Sciatic nerve (tissue), 2 donors: ENCODE results near the gene CACNA1B. TPM values are rescaled to one million over a fixed set of nuclear protein-coding genes. Genes with fewer than 3 reads are reported as not detected.
"Not testable (repeated sequence)": the region's sequence is repeated elsewhere in the genome, so short reads cannot be mapped to it uniquely, and the experiment has no call there.

ENCODE experiments used
- ATAC-seq: fragments of 200-7000 bp; cut with Tn5 transposase; one replicate; pipeline ENCODE4 v1.9.1; 2020; ENCODE audit warnings: mild to moderate bottlenecking, moderate library complexity
- DNase-seq: peaks from one replicate; pipeline ENCODE4 v3.0.0-alpha.2; 2020; ENCODE audit warnings: low spot score
- intact Hi-C: fragments of 100-400 bp; cut with DNase I; formaldehyde crosslinking; loops from one replicate; pipeline ENCODE4 v1.14.2; 2022
- total RNA-seq: library from RNA; stranded (reverse); fragmentation: NEBNext Ultra II Directional; extraction: Animal tissue kit (Norgen Biotek cat#: 25700); gene quantifications from one replicate; pipeline ENCODE4 v1.2.1, GENCODE V29; 2021
- donor health status: DM: no; HTN: no; CAD: no.
- donor health status: DM: no; HTN: no; CAD: no.

The CACNA1B gene
- total RNA-seq, 1 donor from 2014 or later, result 0.09 TPM

GRCh38 chr9:138072161-138072842 is 194.7 kb downstream of the CACNA1B start:
- peak; percentile 42 for DNase-seq
- intact Hi-C loops, result no loop called here
- ATAC-seq, result no peak

DNA sequence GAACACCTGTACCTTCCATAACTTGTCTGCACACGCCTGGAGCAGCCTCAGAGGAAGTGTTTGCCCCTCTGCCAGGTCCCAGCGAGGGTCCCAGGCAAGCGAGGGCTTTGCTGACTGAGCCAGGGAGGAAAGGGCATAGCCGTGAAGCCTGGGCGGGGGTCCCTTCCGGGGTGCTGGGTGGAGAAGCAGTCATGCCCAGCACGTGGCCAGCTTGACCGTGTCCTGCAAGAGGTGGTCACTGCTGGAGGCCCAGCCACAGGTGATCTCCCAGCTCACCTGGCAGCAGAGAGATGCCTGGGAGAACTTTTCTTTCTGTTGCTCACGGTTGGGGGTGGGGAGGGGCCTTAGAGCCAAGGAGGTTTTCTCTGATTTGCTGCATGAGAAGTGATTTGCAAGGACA is 195.3 kb downstream of the CACNA1B start:
- peak; percentile 27 for DNase-seq
- no peak for ATAC-seq
- intact Hi-C loops, result no loop called here

DNA sequence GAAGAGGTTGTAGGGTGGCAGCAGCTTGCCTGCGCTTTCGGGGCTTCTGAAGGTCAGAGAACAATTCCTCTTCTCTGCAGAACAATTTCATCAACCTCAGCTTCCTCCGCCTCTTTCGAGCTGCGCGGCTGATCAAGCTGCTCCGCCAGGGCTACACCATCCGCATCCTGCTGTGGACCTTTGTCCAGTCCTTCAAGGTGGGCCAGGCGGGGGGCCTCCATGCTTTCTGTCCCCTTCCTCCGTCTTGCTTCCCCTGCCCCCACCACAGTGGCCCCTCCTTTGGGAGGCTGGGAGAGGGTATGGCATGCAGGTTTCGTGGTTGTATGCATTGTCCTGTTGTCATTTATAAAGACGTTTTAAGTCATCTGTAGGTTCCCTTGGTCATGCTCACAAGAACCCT is 195.8 kb downstream of the CACNA1B start:
- ATAC-seq (no peak), DNase-seq (peak; percentile 43)
- intact Hi-C loops, result no loop called here

- intact Hi-C loops, result no loop called here
- no peak for ATAC-seq
- peak; percentile 22 for DNase-seq
Measured at GRCh38 chr9:138073808-138074207, 196.2 kb downstream of the CACNA1B start.

- intact Hi-C loops, result no loop called here
- ATAC-seq (no peak), DNase-seq (peak; percentile 52)
Measured at GRCh38 chr9:138074516-138074915, 196.9 kb downstream of the CACNA1B start.

DNA sequence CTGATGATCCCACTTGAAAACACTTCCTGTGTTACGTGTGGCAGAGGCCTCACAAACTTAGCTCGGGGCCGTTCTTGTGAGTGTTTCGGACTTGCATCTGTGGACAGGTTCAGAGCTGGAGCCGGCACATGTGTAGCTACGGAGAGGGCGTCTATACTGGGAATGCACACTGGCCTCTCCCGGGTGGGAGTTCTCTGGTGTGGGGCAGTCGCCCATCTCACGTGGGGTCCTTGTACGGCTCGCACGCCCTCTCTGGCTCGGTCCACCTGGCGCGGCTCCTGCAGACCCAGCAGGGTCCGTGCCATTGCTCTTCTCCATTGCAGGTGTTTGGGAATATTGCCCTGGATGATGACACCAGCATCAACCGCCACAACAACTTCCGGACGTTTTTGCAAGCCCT is 197.9 kb downstream of the CACNA1B start:
- intact Hi-C loops, result no loop called here
- DNase-seq (peak; percentile 28), ATAC-seq (no peak)

GRCh38 chr9:138075961-138076649 is 198.5 kb downstream of the CACNA1B start:
- intact Hi-C loops, result no loop called here
- ATAC-seq (no peak), DNase-seq (peak; percentile 39)

DNA sequence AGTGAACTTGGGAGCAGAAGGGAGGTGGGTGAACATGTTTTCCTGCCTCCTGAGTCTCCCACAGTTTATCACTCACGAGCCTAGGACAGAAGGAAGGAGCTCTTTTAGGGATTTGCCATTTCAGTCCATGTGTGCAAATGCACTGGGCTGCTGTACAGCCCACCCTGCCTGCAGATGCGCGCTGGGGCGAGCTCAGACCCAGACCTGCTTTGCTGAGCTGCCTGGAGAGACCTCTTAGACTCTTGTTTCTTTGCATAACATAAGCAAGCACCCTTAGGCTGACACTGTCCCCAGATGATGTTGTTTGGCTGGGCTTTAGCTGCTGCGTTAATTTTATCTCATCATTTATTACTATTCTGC is 199.0 kb downstream of the CACNA1B start:
- DNase-seq (no peak), ATAC-seq (no peak)
- intact Hi-C loops, result no loop called here

- ATAC-seq, result no peak
- intact Hi-C loops, result no loop called here
- DNase-seq, result peak; percentile 33
Measured at GRCh38 chr9:138077126-138077525, 199.5 kb downstream of the CACNA1B start.

GRCh38 chr9:138077898-138078540 is 200.4 kb downstream of the CACNA1B start:
- ATAC-seq, result no peak
- peak; percentile 22 for DNase-seq
- intact Hi-C loops, result no loop called here

GRCh38 chr9:138078846-138079245 is 201.3 kb downstream of the CACNA1B start:
- DNase-seq (peak; percentile 17), ATAC-seq (no peak)
- intact Hi-C loops, result no loop called here

DNA sequence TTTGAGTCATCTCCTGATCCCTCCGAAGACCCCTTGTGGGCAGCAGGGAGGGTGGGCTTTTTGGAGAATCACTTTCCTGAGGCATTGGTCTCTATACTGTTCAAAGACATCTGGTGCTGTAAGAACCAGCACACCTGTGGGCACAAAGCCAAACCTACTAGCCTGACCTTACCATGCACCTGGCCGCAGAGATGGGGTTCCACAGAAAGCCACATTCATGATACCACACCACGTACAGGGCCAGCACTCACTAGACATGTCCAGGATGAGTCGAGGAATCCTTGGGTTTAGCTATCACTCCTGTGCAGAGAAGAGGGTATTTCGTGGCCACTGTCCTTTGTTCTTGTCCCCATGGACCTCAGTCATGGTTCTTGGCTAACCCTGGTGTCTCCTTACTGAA is 203.4 kb downstream of the CACNA1B start:
- DNase-seq (peak; percentile 22), ATAC-seq (no peak)
- intact Hi-C loops, result no loop called here

DNA sequence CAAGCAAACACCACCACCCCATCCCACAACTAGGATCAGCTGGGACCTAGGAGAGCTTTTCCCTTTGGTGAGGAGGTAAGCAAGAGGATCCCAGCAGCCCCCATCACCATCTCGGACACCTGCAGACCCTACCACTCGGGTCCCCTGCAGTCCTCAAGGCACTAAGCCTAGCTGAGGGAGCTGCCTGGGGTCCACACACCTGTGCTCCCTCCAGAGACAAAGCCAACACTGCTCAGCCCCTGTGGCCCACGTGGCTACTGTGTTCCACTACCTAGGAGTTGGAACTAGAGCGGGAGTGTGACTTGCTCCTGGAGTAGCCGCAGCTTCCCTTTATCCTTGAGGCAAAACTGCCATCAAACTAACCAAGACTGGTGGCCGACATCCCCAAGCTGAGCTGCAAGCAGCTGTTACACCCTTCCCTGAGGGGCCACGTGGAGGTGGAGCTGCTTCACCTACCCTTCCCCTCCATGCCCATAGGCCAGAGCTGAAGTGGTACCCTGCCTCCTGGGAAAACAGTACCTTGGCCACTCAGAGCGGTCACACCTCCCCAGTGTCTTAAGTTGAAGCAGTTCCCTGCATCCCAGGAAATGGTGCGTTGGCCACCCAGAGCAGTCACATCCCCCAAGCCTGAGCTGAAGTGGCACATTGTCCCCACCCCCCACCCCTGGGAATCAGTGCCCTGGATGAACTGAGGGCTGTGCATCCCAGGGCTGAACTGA is 205.5 kb downstream of the CACNA1B start:
- peak; percentile 18 for DNase-seq
- no peak for ATAC-seq
- intact Hi-C loops, result no loop called here

DNA sequence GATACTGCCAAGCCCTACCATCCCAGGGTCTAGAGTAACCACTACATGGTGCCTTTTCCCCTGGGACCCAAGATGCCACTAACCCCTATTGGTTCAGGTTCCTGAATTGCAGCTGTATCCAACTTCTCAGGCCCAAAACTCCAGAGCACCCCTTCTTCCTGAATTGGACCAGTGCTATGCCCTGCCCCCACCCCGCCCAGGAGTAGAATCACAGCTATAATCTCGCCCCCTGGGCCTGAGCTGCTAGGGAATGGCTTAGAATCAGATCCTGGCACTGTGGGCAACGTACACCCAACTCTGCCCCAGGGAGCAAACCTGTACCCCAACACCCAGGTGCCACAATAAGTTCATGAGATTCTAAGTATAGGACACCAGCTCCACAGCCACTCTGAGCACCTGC is 206.3 kb downstream of the CACNA1B start:
- ATAC-seq, result no peak
- intact Hi-C loops, result no loop called here
- DNase-seq, result no peak

DNA sequence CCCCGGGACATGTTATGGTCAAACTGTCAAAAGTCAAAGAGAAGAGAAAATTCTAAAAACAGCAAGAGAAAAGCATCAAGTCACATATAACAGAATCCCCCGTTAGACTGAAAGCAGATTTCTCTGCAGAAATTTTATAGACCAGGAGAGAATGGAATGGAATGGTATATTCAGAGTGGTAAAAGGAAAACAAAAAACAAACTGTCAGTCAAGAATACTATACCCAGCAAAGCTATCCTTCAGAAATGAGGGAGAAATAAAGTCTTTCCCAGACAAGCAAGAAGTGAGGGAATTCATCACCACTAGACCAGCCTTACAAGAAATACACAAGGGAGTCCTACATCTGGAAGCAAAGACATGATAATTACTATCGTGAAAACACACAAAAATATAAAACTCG is 208.0 kb downstream of the CACNA1B start:
- intact Hi-C loops, result no loop called here

GRCh38 chr9:138092057-138092456 is 214.5 kb downstream of the CACNA1B start:
- DNase-seq, ATAC-seq, intact Hi-C loops: not testable (repeated sequence)

More for the DNA sequence above, 208.0 kb downstream of the CACNA1B start:
- no peak for ATAC-seq
- DNase-seq, result no peak

DNA sequence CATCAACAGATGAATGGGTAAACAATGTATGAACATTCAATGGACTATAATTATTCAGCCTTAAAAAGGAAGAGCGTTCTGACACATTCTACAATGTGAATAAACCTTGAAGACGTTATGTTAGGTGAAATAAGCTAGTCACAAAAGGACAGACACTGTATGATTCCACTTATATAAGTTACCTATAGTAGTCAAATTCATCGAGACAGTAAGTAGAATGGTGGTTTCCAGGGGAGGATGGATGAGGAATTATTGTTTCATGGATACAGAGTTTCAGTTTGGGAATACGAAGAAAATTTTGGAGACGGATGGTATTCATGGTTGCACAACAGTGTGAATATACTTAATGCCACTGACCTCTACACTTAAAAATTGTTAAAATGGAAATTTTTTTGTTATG is 216.4 kb downstream of the CACNA1B start:
- ATAC-seq, result no peak
- no peak for DNase-seq
- intact Hi-C loops, result no loop called here

- DNase-seq (no peak), ATAC-seq (no peak)
- intact Hi-C loops, result no loop called here
Measured at GRCh38 chr9:138095813-138096518, 218.4 kb downstream of the CACNA1B start.

DNA sequence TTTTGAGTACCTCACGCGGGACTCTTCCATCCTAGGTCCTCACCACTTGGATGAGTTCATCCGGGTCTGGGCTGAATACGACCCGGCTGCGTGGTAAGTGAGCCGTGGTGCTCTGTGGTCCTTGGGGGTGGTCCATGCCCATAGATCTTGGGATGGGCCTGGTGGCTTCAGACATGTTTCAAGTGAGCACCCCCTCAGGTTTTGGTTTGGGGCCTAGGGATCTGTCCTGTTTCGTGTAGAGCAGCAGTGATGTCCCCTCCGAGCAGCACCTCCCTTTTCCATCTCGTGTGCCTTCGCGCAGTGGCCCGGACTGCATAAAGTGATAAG is 218.9 kb downstream of the CACNA1B start:
- ATAC-seq (no peak), DNase-seq (no peak)
- intact Hi-C loops, result no loop called here
